Muscle of leg (tissue), 16 donors: Measurements from ENCODE around the gene NOLC1. TPM values are rescaled to one million over a fixed set of nuclear protein-coding genes. Genes with fewer than 3 reads are reported as not detected.

Experiments
- DNase-seq: peaks from one replicate; pipeline ENCODE4 v3.0.0; 2013
- H3K27ac ChIP-seq: one replicate; pipeline ENCODE4 v1.5.1; 2013; ENCODE audit warnings: mild to moderate bottlenecking, low read length, control low read depth
- H3K27me3 ChIP-seq: one replicate; pipeline ENCODE4 v1.6.1; 2013; ENCODE audit warnings: low read length; ENCODE audit not compliant: control insufficient read depth, insufficient read depth
- H3K36me3 ChIP-seq: one replicate; pipeline ENCODE4 v1.6.1; 2013; ENCODE audit warnings: low read length; ENCODE audit not compliant: control insufficient read depth, insufficient read depth
- H3K4me1 ChIP-seq: one replicate; pipeline ENCODE4 v1.6.1; 2013; ENCODE audit warnings: low read length; ENCODE audit not compliant: control insufficient read depth, insufficient read depth
- H3K4me3 ChIP-seq: one replicate; pipeline ENCODE4 v1.5.1; 2013; ENCODE audit warnings: low read length, control low read depth
- H3K9me3 ChIP-seq: replicated peaks from 2 replicates; pipeline ENCODE4 v1.6.1; 2013; ENCODE audit warnings: low read depth, low read length; ENCODE audit not compliant: control insufficient read depth
- WGBS: methylation state at CpG from one replicate; pipeline ENCODE4 v1.1.5; 2013; ENCODE audit warnings: missing lambda C conversion rate; ENCODE audit not compliant: insufficient coverage; 5-methylcytosine and 5-hydroxymethylcytosine counted together
- long read RNA-seq, 11 donors: transcript quantifications; one replicate each; lab custom pipeline, GENCODE V29; 2026
- polyA plus RNA-seq, 8 donors: library from polyadenylated mRNA; unstranded; fragments of 120-200 nt; gene quantifications; one replicate each; pipeline versions ENCODE4 v1.2.1 to v1.2.3, GENCODE V29; 2013; ENCODE audit warnings: inconsistent platforms in 1 of 8, low replicate concordance in 1 of 8; ENCODE audit not compliant: insufficient read length in 8 of 8, insufficient read depth in 1 of 8
- total RNA-seq: library from RNA; stranded (reverse); fragments of 120-200 nt; gene quantifications from one replicate; pipeline ENCODE4 v1.2.4, GENCODE V29; 2013

NOLC1 gene
- total RNA-seq (34.5 TPM), polyA plus RNA-seq (10 to 100 TPM; 56.8 to 78.2 (median 68.1) TPM)
- long read RNA-seq, donor 1, partial matches to known transcripts: 0 of 2 reads
- long read RNA-seq, donor 1, other reads (novel, unspliced or antisense): 0 of 2 reads
- long read RNA-seq, donor 2: 0 reads
- long read RNA-seq, donor 3, partial matches to known transcripts: 5 of 9 reads
- long read RNA-seq, donor 3, other reads (novel, unspliced or antisense): 0 of 9 reads
- long read RNA-seq, donor 4, partial matches to known transcripts: 0 of 1 reads
- long read RNA-seq, donor 4, other reads (novel, unspliced or antisense): 0 of 1 reads
- long read RNA-seq, donor 5, partial matches to known transcripts: 19 of 28 reads
- long read RNA-seq, donor 5, other reads (novel, unspliced or antisense): 0 of 28 reads
- long read RNA-seq, donor 6, partial matches to known transcripts: 0 of 6 reads
- long read RNA-seq, donor 6, other reads (novel, unspliced or antisense): 0 of 6 reads
- long read RNA-seq, donor 7, partial matches to known transcripts: 13 of 17 reads
- long read RNA-seq, donor 7, other reads (novel, unspliced or antisense): 0 of 17 reads
- long read RNA-seq, donor 8, partial matches to known transcripts: 5 of 6 reads
- long read RNA-seq, donor 8, other reads (novel, unspliced or antisense): 0 of 6 reads
- long read RNA-seq, donor 9, partial matches to known transcripts: 10 of 14 reads
- long read RNA-seq, donor 9, other reads (novel, unspliced or antisense): 0 of 14 reads
- long read RNA-seq, donor 10, transcript NOLC1-207 (13 exons, 2,441 nt): major isoform, 5 of 15 reads
- long read RNA-seq, donor 10, partial matches to known transcripts: 6 of 15 reads
- long read RNA-seq, donor 10, other reads (novel, unspliced or antisense): 0 of 15 reads
- long read RNA-seq, donor 11, partial matches to known transcripts: 0 of 3 reads
- long read RNA-seq, donor 11, other reads (novel, unspliced or antisense): 0 of 3 reads

DNA sequence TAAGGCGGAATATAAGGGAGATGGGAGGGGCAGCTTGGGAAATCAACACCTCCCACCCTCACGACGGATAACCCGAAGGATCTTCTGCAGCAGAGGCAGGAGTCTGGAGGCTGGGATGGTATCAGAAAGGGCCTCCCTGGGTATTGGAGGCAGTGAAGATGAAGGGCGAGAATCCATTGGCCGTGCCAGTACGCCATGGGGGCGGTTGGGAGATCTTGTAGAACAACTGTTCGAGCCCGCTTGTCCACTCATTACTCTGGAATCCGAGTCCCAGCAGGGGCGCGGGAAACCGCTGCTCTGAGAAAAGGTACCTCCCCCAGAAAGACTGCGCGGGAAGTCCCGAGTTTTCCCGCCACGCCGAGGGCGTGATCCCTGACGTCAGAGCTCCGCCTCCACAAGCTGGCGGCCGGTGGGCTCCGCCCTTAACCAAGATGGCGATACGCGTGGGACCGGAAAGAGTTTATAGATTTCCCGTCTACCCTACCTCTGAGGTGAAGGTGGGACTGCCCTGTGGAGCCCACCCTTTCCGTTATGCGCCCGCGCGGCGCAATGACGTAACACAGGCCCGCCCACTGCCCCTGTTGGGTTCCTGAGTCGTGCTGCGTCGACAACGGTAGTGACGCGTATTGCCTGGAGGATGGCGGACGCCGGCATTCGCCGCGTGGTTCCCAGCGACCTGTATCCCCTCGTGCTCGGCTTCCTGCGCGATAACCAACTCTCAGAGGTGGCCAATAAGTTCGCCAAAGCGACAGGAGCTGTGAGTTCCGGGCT lies at the start of gene NOLC1:
TSS of gene NOLC1 (plus strand) at position 616 of the 771 bp plus-strand sequence. CDS start at position 638, 22 bp downstream.
- WGBS: under 1% methylated on average over 48 of the region's 59 CpGs
- peak within 1 kb of the TSS; percentile 76 for H3K4me3 ChIP-seq
- peaks cover 52% of the 10 kb centered on the region for H3K36me3 ChIP-seq
- H3K4me1 ChIP-seq: peaks cover 11% of the 10 kb centered on the region
- DNase-seq: peak; percentile 99
- no peaks in the 10 kb centered on the region for H3K9me3 ChIP-seq
- H3K27me3 ChIP-seq: no peaks in the 10 kb centered on the region
- H3K27ac ChIP-seq: peak within 1 kb of the TSS; percentile 97

DNA sequence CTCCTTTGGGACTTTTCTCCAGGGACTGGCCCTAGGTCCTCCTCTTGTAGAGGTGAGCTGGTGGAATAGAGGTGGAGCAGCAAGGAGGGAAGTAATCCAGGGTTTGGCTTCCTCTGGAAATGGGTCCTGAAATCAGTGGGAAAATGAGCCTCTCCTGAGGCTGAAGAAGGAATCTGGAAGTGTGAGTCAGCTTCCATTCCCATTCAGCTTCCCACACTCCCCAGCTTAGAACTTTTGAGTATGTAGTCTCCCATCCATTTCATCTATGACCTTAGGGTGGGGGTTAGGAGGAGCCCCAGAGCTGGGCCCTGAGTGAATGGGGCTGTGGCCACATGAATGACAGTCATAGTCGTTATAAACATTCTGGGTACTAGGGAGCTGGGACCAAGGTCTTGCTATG lies 49.8 kb upstream of the NOLC1 start:
- Histone ChIP-seq H3K27ac (no peak overlapping the region), H3K27me3 (no peaks in the 10 kb centered on the region), H3K4me3 (no peak overlapping the region), H3K36me3 (peaks cover 16% of the 10 kb centered on the region), H3K4me1 (peaks cover 12% of the 10 kb centered on the region), H3K9me3 (no peaks in the 10 kb centered on the region)
- DNase-seq: no peak
- WGBS: 78% methylated on average over 1 of the region's 1 CpG

DNA sequence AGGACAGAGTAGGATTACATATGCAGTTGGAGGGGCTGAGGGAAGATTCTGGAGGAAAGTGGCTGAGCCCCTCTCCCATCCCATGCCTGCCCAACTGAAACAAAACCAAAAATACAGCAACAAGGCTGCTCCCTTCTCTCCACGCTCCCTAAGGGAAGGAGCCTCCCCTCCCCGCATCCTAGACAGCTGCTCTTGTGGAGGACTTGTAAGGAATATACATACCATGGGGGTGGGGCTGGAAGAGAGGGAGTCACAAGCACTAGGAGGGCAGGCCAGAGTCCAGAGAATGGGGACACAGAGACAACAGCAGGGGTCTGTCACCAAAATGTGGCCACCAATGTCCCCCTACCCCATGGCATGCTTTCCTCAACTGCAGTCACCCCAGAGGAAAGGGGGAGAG lies 45.2 kb upstream of the NOLC1 start:
- DNase-seq: no peak
- Histone ChIP-seq H3K4me1 (peaks cover 12% of the 10 kb centered on the region), H3K27ac (peak overlapping the region; percentile 6), H3K27me3 (no peaks in the 10 kb centered on the region), H3K9me3 (no peaks in the 10 kb centered on the region), H3K4me3 (no peak overlapping the region), H3K36me3 (peaks cover 58% of the 10 kb centered on the region)
- no CpG with 5 or more reads among the region's 2 CpGs for WGBS

DNA sequence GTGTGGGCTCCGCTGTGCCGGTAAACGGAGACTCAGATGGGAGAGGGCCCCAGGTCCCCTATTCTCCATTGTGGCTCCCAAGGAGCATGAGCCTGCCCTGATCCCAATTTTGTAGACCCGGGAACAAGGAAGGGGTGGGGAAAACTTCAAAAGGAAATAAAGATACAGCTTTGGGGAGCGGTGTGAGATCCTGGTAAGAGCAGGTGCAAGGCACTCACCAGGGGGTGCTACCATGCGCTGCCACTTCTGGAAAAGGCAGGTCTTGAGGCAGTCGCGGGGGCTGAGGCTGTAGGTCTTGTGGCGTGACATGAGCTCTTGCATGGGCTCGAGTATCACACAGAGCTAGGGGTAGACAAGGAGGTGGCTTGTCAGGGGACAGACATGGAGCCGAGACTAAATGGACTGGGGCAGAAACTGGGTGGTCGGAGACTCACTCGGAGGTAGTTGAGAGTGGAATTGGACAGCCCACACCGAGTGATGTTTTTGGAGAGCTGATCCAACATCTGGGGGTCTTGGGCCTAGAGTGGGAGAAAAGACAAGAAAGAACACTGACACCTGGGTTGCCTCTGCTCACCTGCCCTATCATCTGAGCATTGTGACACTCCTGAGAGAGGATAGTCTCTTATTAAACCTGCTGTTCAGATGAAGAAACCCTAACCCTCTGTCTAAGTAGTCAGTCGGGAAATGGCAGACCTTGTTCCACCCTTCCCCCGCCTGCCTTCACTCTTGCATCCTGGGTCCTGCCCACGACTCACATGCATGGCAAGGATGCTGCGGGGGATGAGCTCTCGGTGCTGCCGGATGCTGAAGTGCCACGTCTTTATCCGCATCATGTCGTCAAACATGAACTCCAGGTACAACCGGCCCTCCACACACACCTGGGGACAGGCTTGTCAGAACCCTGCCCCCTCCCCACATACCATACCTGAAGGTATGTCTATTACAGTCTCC lies 42.7 kb upstream of the NOLC1 start:
- Histone ChIP-seq H3K27me3 (no peaks in the 10 kb centered on the region), H3K4me1 (peaks cover 33% of the 10 kb centered on the region), H3K9me3 (no peaks in the 10 kb centered on the region), H3K27ac (no peak overlapping the region), H3K36me3 (peaks cover 61% of the 10 kb centered on the region), H3K4me3 (no peak overlapping the region)
- 89% methylated on average over 23 of the region's 24 CpGs for WGBS
- DNase-seq: no peak

DNA sequence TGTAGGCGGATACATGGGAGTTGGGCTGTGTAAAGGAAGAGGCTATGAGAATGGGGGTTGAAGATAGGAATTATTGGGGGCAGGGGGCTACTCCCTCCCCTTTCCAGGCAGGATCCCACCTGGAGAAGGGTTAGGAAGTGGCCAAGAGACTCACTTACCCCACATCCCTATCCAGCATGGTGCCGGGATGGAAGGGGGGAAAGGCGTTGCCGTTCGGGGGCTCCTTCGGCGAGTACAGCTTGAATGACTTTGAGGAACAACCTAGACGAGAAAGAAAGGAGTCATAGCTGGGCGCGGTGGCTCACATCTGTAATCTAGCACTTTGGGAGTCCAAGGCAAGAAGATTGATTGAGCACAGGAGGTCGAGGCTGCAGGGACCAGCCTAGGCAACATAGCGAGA lies 40.9 kb upstream of the NOLC1 start:
- H3K4me1 ChIP-seq: peaks cover 42% of the 10 kb centered on the region
- WGBS: 94% methylated on average over 11 of the region's 12 CpGs
- no peaks in the 10 kb centered on the region for H3K27me3 ChIP-seq
- no peak overlapping the region for H3K4me3 ChIP-seq
- no peak overlapping the region for H3K27ac ChIP-seq
- no peak for DNase-seq
- H3K9me3 ChIP-seq: no peaks in the 10 kb centered on the region
- H3K36me3 ChIP-seq: peaks cover 57% of the 10 kb centered on the region

DNA sequence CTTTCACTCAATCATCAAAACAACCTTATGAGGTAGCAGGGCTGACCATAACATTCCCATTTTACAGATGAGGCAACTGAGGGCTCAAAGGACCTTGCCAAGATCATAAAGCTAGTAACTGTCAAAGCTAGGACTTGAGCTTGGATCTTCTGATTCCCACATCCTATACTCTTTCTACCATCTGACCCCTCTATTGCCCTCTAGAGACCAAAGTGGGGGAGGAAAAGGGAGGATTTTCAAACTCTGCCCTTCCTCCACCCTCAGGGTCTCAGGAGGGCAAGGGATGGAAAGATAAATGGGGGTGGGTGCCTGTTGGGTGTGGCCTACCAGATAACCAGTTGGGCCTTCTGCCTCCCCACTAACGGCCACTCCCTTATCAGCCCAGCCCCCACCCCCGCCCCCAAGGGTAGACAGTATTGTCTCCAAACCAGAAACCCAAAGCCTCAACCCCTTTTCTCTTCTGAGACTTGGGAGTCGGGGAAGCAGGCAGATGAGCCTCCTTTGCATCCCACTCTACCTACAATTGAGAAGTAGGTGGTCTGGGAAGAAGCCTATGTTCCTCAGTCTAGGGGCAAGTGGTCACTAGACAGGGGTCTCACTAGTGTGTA lies 39.9 kb upstream of the NOLC1 start:
- no peak for DNase-seq
- WGBS: no CpG with 5 or more reads among the region's 3 CpGs

DNA sequence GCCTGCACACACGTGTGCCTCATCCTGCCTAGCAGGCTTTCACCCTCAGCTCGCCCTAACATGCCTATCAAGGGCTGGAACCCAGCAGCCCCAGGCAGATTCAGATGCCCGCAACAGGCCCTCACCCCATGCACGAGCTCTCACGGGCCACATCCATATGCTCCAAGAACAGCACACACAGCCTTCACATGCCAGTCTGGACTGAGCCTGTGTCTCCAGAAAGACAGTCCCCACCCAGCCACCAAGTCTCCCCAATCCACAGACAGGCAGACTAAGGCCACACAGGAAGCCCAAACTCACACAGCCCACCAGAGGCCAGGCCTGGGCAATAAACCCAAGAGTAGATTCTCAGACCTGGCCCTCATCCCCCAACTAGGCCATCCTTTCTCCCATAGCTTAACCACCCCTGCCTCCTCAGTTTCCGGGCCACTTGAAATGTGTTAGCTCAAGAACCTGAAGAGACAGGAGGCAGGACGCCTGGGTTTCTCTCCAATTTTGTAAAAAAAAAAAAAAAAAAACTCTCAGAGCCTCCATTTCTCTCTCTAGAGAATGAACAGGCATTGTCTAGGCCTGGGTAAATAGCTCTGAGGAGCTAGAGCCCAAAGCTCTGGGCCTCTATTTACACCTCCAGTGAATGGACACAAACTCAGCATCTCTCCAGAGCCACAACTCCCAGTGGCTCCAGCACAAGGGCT lies 38.8 kb upstream of the NOLC1 start:
- Histone ChIP-seq H3K36me3 (peaks cover 37% of the 10 kb centered on the region), H3K4me3 (peak overlapping the region; percentile 87), H3K4me1 (peaks cover 56% of the 10 kb centered on the region), H3K27ac (peak overlapping the region; percentile 85), H3K9me3 (no peaks in the 10 kb centered on the region), H3K27me3 (no peaks in the 10 kb centered on the region)
- no peak for DNase-seq
- 27% methylated on average over 5 of the region's 7 CpGs for WGBS

More for the DNA sequence above, 39.9 kb upstream of the NOLC1 start:
- H3K27ac ChIP-seq: no peak overlapping the region
- no peaks in the 10 kb centered on the region for H3K9me3 ChIP-seq
- no peaks in the 10 kb centered on the region for H3K27me3 ChIP-seq
- peaks cover 48% of the 10 kb centered on the region for H3K36me3 ChIP-seq
- peaks cover 45% of the 10 kb centered on the region for H3K4me1 ChIP-seq
- H3K4me3 ChIP-seq: no peak overlapping the region

DNA sequence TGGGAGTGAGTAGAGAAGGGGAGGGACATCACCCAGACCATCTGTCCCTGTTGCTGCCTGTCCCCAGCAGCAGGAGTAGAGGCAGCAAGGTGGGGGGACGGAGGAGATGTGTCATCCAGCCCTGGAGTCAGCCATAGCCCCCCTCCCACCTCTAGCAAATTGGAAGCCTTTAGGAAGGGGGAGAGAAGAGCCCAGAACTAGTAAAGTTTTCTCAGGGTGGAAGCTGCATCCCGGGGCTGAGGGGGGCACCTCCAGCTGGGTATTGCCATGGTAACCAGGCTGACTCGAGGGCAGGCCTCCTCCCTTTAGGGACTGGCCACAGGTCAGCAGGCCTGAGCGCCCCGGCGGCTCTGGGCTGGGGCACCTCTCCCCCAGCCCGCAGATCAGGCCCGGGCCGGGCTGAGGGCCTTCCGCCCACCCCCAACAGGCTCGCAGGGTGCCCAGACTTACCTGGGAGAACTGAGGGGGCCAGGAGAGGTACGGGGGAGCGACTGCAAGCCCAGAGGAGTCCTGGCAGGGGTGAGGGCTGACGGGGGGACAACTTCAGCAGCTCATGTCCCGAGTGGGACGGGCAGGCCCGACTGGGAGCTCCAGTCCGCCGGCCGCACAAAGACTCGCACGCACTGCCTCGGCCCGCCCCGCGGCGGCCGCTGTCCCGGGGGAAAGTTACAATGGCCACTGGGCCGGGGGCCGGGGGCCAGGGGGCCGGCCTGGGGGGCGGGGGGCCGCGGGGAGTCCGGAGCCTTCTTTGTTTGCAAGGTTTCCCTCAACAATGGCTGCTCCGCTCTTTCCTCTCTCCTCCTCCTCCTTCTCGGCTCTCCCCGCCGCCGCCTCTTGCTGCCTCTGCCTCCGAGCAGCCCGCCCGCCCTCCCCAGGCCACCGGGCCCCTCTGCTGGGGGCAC lies 38.0 kb upstream of the NOLC1 start:
- under 1% methylated on average over 28 of the region's 45 CpGs for WGBS
- H3K4me1 ChIP-seq: peaks cover 64% of the 10 kb centered on the region

More for the DNA sequence above, 38.0 kb upstream of the NOLC1 start:
- no peaks in the 10 kb centered on the region for H3K9me3 ChIP-seq
- no peaks in the 10 kb centered on the region for H3K27me3 ChIP-seq
- peak overlapping the region; percentile 87 for H3K4me3 ChIP-seq
- peaks cover 29% of the 10 kb centered on the region for H3K36me3 ChIP-seq
- peak; percentile 59 for DNase-seq
- peak overlapping the region; percentile 93 for H3K27ac ChIP-seq
